Measurements from ENCODE around the gene DLG1. TPM values are rescaled to one million over a fixed set of nuclear protein-coding genes. Genes with fewer than 3 reads are reported as not detected.
"Not testable (repeated sequence)": the region's sequence is repeated elsewhere in the genome, so short reads cannot be mapped to it uniquely, and the experiment has no call there.

DLG1 gene
- total RNA-seq, 2 donors from 2014 or later: 64.5 to 64.7 TPM

DNA sequence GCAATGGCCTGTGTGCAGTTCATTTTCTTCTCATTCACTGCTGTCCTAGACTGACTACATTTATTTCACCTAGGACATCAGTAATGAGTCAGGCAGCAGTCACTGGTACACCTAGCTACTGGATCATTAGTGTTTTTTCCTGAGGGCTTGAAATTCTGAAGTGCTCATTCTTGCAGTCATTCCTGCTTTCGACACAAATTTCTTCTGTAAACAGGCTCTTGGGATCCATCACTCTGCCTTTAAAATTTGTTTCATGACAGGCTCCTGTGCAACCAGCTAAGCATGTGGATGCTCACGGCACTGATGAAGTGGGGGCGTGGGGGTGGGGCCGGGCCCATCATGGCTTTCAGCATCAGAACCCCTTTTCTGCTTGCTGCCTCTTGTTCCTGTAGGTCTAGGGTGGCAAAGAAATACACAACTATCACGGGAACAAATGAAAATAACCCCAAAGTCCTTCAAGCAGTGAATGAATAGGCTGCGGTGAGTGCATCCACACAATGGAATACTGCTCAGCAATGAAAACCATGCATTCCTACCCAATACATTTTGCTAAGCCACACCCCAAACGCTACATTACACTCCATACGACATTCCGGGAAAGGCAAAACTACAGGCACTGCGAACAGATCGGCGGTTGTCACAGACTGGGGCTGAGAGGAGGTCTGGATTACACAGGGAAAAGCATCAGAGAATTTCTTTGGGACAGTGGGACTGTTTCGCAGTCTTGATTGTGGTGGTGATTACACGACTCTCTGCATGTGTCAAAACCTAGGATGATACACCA lies 259.5 kb downstream of the DLG1 start:
- no peak for ATAC-seq (replicated peaks)
- Mint-ChIP-seq H3K4me1 (peaks cover 5% of the 10 kb centered on the region), H3K9me3 (no peaks in the 10 kb centered on the region), H3K4me3 (no peak overlapping the region), H3K36me3 (ENCODE audit: low read depth) (no peaks in the 10 kb centered on the region), H3K27me3 (no peaks in the 10 kb centered on the region), H3K27ac (no peak overlapping the region)

DNA sequence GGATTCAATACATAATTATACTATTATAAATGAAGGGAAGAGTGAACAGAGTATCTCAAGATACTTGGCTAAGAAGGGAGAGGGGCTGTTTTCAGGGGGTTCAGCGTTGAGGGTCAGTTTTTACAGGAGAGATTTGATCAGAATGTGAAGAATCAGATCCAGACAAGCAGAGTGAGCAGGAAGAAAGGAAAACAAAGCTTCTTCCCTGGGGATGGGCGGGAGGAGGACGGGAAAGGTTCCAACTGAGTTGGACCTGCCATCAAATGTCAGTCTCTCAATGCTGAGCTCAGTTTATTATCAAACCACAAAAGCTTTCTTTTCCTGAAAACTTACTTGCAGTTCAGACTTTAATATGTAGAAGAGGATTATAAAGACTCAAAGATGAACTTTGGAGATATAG lies 262.8 kb downstream of the DLG1 start:
- no peaks in the 10 kb centered on the region for H3K27me3 Mint-ChIP-seq
- no peaks in the 10 kb centered on the region for H3K9me3 Mint-ChIP-seq
- no peak overlapping the region for H3K27ac Mint-ChIP-seq
- no peak for ATAC-seq (replicated peaks)
- H3K4me3 Mint-ChIP-seq: no peak overlapping the region
- peaks cover 5% of the 10 kb centered on the region for H3K4me1 Mint-ChIP-seq
- no peaks in the 10 kb centered on the region for H3K36me3 Mint-ChIP-seq (ENCODE audit: low read depth)

DNA sequence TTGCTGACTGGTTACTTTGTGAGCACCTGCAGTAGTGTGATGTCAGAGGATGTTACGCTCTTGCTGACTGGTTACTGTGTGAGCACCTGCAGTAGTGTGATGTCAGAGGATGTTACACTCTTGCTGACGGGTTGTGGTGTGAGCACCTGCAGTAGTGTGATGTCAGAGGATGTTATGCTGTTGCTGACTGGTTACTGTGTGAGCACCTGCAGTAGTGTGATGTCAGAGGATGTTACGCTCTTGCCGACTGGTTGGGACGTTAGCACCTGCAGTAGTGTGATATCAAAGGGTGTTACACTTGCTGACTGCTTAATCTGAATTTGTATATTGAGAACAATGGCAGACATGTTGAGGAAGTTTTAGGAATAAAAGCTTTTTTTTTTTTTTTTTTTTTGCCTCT lies 263.6 kb downstream of the DLG1 start:
- H3K4me1 Mint-ChIP-seq; H3K36me3 Mint-ChIP-seq (ENCODE audit: low read depth); H3K4me3 Mint-ChIP-seq; H3K27me3 Mint-ChIP-seq; H3K9me3 Mint-ChIP-seq; ATAC-seq (replicated peaks); H3K27ac Mint-ChIP-seq: not testable (repeated sequence)

DNA sequence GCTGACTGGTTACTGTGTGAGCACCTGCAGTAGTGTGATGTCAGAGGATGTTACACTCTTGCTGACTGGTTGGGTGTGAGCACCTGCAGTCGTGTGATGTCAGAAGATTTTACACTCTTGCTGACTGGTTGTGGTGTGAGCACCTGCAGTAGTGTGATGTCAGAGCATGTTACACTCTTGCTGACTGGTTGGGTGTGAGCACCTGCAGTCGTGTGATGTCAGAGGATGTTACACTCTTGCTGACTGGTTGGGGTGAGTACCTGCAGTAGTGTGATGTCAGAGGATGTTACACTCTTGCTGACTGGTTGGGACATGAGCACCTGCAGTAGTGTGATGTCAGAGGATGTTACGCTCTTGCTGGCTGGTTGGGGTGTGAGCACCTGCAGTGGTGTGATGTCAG lies 264.6 kb downstream of the DLG1 start:
- H3K27me3 Mint-ChIP-seq, H3K4me3 Mint-ChIP-seq, H3K9me3 Mint-ChIP-seq: not testable (repeated sequence)

DNA sequence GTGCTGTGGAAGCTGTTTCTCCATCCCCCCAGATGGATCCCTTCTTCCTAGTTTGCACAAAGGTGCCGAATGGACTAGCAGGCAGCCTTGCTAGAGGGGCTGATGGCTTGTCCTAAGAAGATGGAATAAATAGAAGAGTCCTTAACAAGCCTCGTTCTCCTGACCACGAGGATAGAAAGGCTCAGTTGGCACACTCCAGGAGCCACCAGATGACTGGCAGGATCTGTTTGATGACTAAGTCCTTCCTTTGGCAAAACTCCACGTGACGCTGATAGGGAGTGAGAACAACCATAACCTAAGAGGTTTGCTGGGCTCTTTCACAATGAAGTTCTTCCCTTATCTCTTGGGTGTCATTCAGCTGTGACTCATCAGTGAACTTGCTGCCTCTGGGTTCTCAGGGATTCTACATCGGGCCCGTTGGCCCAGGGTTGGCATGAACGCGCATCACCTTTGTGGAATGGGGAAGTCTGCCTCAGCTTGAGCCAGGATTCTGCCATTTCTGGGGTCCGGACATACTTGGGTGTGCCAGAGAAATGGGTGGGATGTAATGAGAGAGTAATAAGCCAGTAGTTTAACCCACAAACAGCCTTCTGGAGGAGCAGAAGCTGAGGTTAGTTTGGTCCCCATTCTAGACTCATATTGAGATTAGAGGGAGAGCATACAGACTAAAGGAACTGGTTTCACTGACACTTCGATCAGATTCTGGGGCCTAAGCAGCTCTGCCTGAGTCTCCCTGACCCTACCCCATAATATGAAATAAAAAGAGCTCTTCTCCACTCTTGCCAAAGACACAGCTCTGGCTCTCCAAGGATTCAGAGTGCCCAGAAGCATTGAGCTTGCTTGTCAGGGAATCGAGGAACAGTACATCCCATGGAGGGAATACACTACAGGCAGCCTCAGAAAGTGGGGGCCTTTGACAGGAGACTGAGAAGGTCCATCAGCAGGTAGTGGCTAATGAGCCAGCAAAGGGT lies 266.8 kb downstream of the DLG1 start:
- H3K27me3 Mint-ChIP-seq: no peaks in the 10 kb centered on the region
- peak; percentile 69 for ATAC-seq (replicated peaks)
- H3K4me1 Mint-ChIP-seq: peaks cover 5% of the 10 kb centered on the region
- no peaks in the 10 kb centered on the region for H3K36me3 Mint-ChIP-seq (ENCODE audit: low read depth)
- H3K9me3 Mint-ChIP-seq: no peaks in the 10 kb centered on the region
- H3K4me3 Mint-ChIP-seq: peak overlapping the region; percentile 23
- H3K27ac Mint-ChIP-seq: no peak overlapping the region

More for the DNA sequence above, 264.6 kb downstream of the DLG1 start:
- H3K36me3 Mint-ChIP-seq (ENCODE audit: low read depth); H3K27ac Mint-ChIP-seq; ATAC-seq (replicated peaks); H3K4me1 Mint-ChIP-seq: not testable (repeated sequence)

DNA sequence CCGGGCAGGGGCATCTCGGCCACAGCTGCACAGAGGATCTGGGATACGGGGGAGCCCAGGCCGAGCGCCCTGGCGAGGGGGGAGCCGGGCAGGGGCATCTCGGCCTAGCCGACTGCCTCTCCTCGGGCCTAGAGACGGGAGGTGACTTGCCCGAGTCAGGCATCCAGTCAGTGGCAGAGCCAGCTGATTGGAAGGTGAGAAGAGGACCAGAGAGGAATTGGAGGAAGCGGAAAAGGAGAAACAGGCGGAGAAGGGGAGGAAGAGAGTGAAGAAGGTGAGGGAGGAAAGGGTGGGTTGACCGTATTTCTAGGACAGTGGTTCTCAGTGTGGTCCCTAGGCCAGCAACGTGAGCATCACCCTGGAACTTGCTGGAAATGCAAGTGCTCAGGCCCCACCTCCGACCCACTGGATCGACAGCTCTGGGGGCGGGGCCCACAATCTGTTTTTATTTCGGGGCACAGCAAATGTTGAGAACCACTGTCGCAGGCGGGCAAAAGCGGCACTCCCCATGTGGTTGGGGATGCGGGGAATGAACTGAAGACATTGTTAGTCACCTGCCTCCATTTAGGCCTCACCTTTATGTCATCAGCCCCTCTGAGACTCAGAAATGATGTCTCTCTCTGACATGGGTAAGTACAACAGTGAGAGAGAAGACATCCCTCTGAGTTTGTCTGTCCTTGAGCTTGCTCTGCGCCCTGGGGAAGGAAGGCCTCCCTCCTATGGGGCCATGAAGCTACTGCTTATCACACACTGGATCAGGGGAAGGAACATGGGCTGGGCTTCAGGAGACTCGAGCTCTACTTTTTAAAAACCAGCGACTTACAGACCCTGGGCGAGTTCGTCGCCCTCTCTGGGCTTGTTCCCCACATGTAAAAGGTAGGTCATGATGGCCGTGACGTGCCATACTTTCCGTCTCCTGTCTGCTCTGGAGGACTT lies 267.8 kb downstream of the DLG1 start:
- Mint-ChIP-seq H3K4me3 (peak overlapping the region; percentile 23), H3K27ac (no peak overlapping the region), H3K36me3 (ENCODE audit: low read depth) (no peaks in the 10 kb centered on the region), H3K27me3 (no peaks in the 10 kb centered on the region), H3K9me3 (no peaks in the 10 kb centered on the region), H3K4me1 (peaks cover 5% of the 10 kb centered on the region)
- no peak for ATAC-seq (replicated peaks)

DNA sequence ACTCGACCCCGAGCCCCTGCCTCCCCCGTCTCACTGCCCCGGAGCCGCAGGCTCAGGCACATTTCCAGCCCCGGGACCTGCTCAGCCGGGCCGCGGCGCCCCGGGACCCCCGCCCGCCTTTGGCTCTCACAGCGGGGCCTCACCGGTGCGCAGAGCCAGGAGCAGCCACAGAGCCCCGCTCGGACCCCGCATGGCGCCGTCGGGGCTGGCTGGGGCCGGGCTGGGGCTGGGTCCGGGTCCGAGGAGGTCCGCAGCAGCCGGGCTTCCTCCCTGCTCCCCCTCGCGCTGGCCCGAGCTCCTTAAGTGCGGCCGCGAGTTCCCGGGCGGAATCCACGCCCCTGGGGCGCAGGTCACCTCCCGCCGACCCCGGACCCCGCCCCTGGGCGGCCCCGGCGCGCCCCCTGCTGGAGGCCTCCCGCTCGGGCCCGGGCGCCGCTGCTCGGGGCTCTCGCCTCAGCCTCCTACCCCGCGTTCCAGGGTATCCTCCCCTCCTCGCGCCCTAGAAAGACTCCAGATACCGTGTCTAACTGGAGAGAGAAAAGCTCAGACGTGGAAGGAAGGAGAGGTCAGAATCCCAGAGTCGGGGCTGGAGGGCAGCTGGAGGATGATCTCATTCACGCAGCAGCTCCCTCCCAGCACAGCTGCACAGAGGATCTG lies 268.8 kb downstream of the DLG1 start, which contains the start of gene MELTF:
TSS of gene MELTF (minus strand) at position 307 of the 657 bp plus-strand sequence. CDS start at position 192, 115 bp downstream.
- H3K4me1 Mint-ChIP-seq: peaks cover under 1% of the 10 kb centered on the region
- no peak within 1 kb of the TSS for H3K27ac Mint-ChIP-seq
- H3K27me3 Mint-ChIP-seq: no peaks in the 10 kb centered on the region
- H3K9me3 Mint-ChIP-seq: no peaks in the 10 kb centered on the region
- H3K4me3 Mint-ChIP-seq: peak within 1 kb of the TSS; percentile 71
- no peaks in the 10 kb centered on the region for H3K36me3 Mint-ChIP-seq (ENCODE audit: low read depth)
- peak; percentile 84 for ATAC-seq (replicated peaks)

DNA sequence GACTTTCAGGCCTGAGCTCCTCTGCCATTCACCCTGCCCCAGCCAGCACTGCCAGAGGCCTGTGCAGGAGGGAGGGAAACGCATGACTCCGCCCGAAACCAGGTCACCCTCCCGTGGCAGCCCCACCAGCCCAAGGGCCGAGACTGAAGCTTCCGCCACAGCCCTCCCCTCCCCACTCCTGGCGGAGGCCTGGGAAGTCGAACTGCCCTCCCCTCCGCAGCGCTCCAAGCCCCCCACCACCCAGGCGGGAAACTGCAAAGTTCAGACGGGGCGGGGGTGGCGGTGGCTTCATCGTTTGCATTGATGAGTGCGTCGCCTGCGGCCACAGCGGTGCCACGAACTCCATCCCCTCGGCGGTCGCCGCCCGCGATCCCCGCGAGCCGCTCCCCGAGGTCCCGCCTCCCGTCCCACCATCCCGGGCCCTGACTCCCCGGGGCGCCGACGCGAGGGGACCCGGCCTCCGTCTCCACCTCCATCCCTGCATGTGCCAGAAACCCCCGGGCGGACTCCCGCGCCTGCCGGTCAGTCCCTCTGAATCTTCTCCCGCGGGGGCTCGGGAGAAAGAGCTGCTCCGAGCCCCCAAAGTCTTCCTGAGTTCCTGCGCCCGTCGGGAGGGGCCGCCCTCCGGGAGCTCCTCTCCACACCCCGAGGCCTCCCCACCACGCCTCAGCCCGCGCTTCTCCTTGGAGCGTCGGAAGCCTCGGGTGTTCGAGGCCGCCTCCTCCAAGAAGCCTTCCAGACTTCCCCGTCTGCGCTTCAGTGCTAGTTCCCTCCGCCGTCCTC lies 269.5 kb downstream of the DLG1 start:
- Mint-ChIP-seq H3K27me3 (no peaks in the 10 kb centered on the region), H3K4me3 (peak overlapping the region; percentile 71), H3K36me3 (ENCODE audit: low read depth) (no peaks in the 10 kb centered on the region), H3K9me3 (no peaks in the 10 kb centered on the region), H3K27ac (no peak overlapping the region), H3K4me1 (no peaks in the 10 kb centered on the region)
- ATAC-seq (replicated peaks): peak; percentile 27

DNA sequence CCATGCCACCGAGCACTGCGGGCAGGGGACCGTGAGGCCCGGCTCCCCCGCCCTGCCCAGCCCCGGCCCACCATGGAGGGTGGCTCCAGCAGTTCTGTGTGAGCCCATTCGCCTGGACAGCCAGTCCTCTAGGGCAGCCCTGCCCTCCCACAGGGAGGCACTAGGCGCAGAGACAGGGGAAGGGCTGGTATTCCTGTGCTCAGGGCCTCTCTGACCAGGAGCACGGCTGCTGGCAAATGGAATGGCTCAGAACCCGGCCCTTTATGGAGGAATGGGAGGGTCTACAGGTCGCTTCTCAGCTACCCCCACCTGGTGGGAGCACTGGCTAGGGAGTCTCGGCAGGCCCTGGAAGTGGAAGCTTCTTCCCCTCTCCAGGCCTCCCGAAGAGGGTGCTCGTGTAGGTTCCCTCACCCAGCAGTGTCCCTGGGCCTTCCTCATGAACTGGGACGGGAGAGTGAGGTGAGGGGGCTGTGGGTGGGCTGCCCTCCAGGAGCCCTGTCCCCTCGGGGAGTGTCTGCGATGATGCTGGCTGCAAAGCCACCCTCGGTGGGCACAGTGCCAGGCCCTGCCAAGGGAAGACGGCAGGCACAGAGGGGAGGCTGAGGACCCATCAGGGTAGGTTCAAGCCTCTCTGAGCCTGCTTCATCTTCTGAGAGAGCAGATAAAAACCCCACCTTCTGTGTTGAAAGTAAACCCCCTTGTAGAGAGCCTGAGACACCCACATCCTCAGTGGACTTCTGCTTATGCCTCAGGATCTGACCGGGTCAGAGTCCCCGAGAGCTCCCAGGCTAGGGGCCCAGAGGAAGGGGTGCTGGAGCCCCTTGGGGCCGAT lies 270.3 kb downstream of the DLG1 start:
- no peaks in the 10 kb centered on the region for H3K9me3 Mint-ChIP-seq
- peak overlapping the region; percentile 71 for H3K4me3 Mint-ChIP-seq
- no peak for ATAC-seq (replicated peaks)
- peaks cover 4% of the 10 kb centered on the region for H3K27me3 Mint-ChIP-seq
- no peak overlapping the region for H3K27ac Mint-ChIP-seq
- peaks cover 4% of the 10 kb centered on the region for H3K4me1 Mint-ChIP-seq
- H3K36me3 Mint-ChIP-seq (ENCODE audit: low read depth): no peaks in the 10 kb centered on the region

DNA sequence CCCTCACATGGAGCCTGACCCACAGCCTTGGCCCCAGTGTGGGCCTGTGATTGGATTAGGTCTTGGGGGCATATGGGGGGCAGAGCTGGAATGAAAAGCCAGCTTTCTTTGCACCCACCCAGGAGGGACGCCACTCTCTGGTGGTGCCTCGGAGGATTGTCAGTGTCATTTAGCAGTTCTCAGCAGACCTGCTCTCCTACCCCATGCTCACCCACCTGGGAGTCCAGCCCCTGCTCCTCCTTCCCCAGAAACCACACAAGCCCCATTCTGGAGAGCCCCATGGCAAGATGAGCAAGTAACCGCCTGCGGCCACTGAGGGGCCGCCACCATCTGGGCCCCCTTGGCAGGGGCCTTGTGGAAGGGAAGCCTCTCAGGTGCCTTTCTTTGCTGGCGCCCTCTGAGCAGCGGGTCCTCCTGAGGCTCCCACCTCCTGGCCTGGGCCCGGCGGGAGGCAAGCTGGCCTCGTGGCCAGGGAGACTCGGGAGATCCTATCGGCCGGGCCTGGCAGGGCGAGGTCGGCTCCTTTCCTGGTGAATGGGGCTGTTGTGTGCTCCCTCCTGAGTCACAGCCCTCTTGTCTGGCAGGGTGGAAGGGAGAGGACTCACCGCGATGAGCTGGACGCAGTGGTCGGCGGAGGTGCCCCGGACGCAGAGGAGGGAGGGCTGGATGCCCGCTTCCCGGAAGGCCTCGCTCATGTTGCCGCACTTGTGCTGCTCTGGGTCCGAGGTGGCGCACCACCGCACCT lies 271.1 kb downstream of the DLG1 start:
- no peak overlapping the region for H3K27ac Mint-ChIP-seq
- no peak for ATAC-seq (replicated peaks)

DNA sequence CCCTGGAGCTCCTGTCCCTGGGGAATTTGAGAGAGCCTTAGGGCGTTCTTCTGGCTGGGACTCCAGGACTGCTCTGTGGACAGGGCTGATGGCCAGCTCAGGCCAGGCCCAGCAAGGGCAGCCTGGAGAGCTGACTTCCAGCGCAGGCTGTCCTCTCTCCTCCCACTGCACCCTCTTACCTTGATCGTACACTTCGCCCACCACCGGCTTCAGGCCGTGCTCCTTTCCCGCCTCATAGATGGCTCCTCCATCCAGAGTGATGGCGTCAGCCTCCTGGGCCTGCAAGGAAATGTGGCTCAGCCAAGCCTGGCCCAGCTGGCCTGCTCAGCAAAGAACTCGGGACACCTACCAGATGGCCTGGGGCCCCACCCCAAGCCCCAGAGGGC lies 271.9 kb downstream of the DLG1 start:
- no peaks in the 10 kb centered on the region for H3K9me3 Mint-ChIP-seq
- H3K4me1 Mint-ChIP-seq: peaks cover 5% of the 10 kb centered on the region
- no peak overlapping the region for H3K4me3 Mint-ChIP-seq
- no peaks in the 10 kb centered on the region for H3K36me3 Mint-ChIP-seq (ENCODE audit: low read depth)
- peaks cover 4% of the 10 kb centered on the region for H3K27me3 Mint-ChIP-seq
- ATAC-seq (replicated peaks): no peak
- no peak overlapping the region for H3K27ac Mint-ChIP-seq

More for the DNA sequence above, 271.1 kb downstream of the DLG1 start:
- Mint-ChIP-seq H3K4me1 (peaks cover 5% of the 10 kb centered on the region), H3K9me3 (no peaks in the 10 kb centered on the region), H3K36me3 (ENCODE audit: low read depth) (no peaks in the 10 kb centered on the region), H3K4me3 (no peak overlapping the region), H3K27me3 (peaks cover 4% of the 10 kb centered on the region)
